ENCODE data around the gene FBXL17.

The FBXL17 gene

DNA sequence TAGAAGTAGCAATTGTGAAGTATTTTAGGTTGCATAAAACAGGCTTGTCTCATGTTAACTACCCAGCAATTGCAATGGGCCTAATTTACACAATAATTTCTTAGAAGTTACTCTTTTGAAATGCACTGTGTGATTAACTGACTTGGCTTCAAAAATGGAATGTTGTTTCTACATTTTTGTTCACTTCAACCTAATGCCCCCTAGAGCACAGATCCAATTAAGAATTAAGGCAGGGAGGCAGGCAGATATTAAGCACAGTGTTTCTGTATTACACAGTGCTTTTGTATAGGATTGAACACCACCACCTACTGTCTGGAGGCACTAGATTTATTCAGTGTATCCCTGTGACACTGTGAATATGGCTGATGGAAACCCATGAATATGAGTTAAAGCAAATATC is 302.1 kb downstream of the FBXL17 start:
- DNase-seq = no peak

DNA sequence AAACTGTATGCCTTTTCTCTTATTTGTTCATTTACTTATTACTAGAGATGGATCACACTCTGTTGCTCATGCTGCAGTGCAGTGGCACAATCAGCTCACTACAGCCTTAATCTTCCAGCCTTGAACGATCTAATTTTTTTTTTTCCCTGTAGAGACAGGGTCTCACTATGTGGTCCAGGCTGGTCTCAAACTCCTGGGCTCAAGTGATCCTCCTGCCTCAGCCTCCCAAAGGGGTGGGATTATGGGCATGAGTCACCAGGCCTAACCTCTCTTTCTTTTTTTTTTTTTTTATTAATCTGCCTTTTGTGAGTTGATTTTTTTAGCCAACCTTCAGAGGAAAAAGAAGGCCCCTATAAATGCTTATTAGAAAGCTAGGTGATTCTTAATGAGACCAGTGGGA is 303.0 kb downstream of the FBXL17 start:
- DNase-seq = no peak

DNA sequence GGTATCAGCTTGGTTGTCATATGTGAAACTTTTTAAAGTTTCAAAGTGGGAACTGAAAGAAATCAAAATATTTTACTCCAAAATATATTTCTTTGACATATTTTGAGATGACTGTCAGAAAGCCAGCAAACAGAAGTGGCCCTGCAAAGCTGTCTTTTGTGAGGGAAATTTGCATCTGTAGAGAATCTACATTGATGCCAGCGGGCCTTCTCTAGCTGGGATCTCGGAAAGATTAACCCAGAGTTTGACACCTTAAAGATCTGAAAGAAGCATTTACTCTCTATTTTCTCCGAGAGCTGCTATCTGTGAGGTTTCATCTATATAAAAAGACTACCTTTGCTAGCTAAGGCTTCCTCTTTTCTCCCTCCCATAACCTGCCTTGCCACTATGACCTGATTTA is 303.6 kb downstream of the FBXL17 start:
- no peak for DNase-seq

DNA sequence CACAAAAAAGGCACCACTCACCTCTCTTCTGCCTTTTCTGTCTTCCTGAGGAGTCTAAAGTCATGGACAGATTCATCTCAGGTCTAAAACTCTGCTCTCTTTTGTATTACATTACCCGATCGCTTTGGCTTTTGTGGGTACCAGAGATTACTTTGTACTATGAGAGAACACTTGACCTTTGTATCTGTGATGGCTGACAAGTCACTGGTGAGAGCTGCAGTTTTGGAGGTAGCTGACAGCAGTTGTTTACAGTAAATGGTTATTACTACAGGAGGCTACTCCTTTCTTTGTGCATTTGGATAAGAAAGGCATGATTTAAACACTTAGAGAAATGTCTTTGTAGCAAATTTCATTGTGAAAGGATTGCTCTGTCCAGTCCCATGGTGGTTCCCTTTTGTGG is 307.3 kb downstream of the FBXL17 start:
- DNase-seq = no peak

DNA sequence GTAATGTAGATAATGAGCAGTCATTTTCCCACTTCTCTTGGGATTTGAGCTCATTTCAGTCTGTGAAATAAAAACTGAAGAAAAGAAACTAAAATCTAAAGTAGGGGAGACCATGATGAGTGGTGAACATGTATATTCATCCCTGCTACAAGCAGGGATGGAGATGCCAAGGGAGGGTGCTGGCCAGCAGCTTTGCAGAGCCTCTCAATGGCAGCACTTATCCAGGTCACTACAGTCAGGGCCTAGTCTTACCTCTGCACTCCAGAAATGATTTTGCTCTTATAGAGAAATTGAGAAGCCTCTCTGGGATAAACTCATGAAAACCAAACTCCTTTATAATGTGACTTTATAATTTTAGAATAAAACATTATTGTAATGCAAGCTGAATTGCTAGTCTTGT is 317.6 kb downstream of the FBXL17 start:
- no peak for DNase-seq

DNA sequence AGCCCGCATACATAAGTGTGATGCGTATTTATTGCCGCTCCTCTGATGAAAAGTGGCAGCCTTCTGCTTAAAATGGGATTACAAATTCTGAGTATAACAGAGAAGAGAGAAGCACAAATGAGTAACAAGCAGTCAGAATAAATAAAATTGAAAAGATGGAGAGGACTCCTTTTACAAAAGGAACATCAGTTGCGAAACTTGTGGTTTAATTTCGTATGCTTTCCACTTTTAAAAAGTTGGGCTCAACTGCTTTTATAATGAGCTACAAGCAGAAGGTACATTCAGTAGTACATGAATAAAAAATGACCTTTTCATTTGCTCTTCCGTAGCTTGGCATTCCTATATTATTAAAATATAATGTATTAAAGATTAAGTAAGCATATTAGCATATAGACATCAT is 320.0 kb downstream of the FBXL17 start:
- no peak for DNase-seq

DNA sequence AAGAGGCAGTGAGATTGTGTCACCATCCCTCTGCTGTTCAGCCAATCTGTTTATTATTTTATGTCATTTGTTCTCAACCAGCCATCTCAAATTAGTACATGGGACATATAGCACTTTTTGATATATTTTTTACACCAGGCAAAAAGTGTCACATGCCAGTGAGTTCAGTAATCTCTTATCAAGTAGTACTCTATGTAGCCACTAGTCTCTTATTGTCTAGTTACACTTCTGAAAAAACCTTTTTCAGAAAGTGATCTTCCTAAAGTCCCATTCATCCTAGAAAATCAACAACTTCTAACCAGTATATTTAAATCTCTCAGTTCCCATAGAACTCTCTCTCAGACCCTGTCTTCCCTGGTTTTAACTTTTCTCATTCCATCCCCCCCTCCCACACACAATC is 321.6 kb downstream of the FBXL17 start:
- no peak for DNase-seq

DNA sequence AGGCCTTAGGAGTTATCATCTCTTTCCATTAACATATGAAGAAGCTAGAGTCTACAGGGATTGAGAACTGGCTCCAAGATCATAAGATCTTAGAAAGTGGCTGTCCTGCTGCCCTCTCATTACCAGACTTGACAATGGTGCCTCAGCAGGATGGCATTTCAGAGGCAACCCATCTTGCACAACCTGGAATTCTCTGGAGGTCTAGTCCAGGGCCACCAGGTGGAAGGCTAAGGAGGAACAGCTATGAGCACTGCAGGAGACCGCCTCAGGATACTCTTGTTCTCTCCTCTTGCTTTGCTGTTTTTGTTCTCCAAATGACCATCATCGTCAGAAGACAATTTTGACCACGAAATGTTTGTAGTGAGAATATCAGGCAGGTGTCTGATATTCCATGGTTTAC is 322.6 kb downstream of the FBXL17 start:
- DNase-seq = no peak

DNA sequence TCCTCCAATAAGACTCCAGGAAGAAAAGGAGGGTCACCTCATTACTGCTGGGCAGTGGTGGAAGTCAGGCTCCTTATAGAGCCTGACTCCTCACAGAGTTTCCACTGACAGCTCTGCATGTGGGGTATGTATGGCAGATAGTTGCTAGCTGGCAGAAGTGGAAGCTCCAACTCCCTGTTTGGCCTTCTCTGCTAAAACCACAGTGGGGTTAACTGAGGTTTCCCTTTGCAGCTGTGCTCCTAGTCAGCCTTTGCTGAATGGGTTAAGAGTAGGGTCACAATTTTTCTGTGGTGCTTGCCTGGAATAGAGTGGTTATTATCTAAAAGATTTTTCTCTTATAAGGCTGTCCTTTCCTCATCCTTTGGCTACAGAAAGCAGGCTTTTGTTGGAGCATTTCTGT is 327.5 kb downstream of the FBXL17 start:
- DNase-seq = no peak

DNA sequence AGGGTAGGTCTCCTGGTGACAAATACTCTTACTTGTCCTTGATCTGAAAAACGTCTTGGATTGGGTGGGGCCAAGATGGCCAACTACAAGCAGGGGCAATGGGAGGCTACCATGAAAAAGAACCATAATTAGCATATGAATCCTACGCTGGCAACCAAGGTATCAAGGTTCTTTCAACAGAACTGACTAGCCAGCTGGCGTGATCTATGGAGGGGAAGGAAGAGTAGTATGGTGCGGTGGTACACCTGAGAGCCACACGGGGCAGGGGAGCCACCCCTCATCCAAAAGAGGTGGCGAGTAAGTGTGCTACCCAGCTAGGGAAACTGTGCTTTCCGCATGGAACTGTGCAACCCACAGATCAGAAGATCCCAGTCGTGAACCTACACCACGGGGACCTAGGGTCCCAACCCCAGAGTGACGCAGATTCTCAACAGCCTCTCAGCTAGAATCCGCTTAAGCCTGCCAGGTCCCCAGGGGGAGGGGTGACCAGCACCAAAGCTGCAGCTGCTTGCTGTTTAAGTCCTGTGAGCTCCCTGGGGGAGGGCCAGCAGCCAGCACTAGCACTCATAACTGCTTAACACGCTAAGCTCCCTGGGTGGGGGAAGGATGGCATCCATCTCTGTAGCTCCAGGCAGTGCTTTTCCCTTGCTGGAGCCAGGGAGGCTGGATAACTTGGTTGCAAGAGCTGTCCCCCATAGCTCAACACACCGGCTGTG is 334.8 kb downstream of the FBXL17 start:
- no peak for DNase-seq

DNA sequence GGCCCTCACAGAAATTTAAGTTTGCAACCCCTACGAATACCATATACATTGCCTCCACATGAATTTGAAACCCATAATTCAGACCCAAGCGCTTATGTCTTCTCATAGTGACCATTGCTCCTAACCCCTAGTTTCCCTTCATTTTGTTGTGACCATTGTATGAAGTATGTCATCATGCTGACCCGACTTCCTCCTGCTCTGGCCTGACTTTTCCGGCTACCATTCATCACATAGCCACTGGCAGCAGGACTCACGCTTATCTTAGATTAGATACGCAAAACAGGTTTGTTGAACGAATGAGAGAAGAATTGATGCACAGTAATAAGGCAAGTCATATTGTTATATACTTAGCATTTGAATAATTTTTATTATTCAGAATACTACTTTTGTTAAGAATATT is 345.4 kb downstream of the FBXL17 start:
- DNase-seq = no peak

DNA sequence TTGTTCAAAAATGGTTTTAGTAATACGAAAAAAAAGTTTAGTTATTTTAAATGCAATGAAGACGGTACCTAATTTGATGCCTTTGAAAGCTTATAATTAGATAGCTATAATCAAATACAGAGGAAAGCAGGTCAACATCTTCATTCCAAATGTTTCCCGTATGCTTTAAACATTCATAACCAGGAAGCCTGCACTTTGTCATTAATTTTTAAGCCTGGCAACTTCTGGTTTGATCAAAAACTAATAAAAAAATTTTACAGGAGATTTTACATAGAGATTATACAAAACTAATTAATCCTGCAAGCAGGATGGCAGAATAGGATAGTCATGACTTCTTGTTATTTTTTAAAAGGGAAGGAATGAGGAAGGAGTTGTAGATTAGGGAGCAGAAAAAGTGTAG is 353.0 kb downstream of the FBXL17 start:
- DNase-seq = no peak

DNA sequence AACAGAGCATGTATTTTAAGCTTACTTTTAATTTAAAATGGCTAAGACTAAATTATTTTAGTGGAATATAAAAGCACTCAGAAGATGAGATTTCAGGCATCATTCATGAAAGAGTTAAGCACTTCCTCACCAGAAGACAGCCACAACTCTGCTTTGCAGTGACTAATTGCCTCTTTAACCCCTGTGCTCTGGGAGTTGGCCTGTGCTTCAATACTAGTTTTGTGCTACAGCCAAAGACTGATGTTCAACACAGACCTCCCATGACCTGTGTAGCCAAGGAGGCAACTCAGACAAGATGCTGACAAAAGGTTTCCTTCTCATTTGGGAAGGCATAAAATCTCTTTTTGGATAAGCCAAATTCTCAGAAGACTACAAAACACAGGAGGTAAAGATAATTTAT is 353.5 kb downstream of the FBXL17 start:
- no peak for DNase-seq

DNA sequence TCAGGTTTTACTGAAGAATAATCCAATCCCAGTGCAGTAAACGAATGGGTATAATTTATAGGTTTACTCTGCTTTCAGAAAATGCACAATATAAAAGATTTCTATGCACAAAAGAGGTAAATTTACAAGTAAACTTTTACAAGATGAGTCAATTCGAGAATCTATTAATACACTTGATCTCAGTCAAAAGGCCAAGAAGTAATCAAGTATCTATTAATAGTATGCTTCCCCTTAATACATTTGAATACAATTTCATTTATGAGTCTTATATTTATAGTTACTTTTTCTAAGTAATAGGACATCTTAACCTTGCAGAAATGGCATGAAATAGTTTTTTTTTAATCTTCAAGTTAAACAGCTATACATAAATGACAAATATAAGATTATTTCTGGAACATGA is 355.9 kb downstream of the FBXL17 start:
- DNase-seq = no peak

DNA sequence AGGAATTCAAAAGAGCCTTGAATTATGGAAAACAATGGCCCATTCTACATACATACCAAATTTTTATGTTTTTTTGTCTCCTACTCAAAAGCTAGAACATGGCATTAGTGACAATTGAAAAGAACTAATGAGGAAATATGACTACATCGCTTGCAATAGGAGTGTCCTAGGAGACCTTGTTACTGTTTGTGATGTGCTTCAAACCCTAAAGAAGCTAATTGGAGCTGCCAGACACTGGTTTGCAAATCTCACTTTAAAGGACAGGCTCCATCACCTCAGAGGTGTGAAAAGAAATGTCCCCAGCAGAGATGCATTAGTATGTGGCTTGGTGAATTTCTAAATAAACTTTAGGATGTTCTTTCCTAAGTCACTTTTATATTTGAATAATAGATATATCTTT is 356.9 kb downstream of the FBXL17 start:
- DNase-seq = no peak

DNA sequence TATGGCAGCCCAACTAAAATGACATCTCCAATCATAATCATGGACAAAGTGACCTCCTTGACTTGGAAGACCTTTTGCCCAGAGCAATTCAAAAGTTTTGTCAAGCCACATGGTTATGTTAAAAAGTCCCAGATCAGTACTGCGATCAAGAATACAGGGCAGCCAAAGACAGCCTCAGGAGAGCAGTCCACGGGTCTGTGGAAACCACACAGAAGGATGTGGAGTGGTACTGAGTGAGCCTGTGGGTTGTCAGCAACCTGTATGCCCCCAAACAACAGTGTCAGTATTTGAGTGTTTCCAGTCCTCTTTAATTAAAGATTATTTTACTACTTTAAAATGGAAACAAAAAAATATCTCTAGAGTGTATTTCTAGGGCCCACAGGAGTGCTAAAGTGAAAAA is 365.8 kb downstream of the FBXL17 start:
- DNase-seq = no peak

DNA sequence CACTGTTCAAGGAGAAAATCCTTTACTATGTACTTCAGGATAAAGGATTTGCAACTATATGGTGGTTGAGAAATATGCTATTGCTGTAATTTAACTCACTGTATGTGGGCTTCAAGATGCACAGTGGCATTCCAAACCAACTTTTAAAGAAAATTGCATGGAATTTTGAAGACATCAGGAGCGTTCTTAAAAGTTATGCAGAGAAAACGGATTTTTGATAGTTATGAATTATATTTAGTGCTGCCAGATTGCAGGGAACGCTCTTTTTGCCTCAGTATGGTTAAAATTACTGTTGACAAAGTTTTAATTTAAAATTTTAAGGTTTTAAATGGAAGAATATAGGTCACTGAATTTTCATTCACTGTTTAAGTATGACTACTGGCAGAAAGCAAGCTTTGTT is 375.1 kb downstream of the FBXL17 start:
- no peak for DNase-seq

DNA sequence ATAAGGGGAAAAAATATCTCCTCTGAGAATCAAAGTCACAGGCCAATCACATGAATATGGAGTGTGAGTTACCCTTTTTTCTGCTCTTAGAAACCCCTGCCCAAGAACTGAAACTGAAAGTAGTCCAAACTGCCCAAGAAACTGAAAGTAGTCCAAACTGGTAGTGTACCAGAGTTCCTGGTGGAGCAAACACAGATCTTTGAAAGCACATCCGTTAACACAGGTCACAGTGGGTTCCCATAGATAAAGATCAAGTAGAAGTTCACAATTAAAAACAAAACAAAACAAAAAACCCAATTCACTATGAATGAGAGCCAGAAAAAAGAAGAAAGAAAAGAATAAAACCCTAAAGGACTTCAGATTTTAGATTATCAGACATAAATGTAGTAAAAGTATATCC is 378.7 kb downstream of the FBXL17 start:
- DNase-seq = no peak

DNA sequence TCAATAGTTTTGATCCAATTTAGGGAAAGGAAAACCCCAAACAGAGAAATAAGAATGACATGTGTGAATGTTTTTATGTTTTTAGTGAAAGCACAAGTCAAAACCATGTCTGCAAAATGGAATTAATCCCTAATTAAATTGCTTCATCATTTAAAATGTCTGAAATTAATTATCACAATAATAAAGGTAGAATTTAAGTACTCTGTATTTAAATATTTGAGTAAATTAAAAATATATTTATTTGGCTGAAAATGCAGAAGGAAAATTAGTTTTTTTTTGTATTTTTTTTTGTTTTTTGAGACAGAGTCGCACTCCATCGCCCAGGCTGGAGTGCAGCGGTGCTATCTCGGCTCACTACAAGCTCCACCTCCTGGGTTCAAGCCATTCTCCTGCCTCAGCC is 380.7 kb downstream of the FBXL17 start:
- no peak for DNase-seq

DNA sequence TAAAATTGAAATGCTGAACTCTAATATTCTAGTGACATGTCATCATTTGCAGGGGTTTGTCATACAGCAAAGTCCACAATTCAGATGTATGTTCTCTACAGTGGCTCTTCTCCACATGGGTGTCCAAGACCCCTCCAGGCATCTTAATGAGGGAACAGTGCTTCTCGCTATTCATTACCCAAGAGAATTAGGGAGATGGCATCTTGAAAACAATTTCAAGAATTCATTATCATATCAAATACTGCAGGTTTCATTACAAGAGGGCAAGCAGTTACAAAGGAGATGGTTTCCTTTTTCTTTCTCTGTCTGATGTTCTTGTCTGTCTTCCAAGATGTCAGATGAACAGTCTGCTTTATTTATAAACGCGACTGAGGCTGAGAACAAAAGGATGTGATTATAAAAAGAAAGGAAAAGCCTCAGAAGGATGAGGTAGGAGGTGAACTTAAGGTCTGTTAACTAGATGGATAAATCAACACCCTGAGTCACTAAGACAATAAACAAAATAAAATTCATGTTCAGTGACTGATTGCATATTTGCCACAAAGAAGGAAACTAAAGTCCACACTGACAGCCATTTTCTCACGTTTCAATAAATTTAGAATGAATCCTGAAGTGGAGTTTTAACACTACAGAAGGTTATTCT is 384.4 kb downstream of the FBXL17 start:
- no peak for DNase-seq

DNA sequence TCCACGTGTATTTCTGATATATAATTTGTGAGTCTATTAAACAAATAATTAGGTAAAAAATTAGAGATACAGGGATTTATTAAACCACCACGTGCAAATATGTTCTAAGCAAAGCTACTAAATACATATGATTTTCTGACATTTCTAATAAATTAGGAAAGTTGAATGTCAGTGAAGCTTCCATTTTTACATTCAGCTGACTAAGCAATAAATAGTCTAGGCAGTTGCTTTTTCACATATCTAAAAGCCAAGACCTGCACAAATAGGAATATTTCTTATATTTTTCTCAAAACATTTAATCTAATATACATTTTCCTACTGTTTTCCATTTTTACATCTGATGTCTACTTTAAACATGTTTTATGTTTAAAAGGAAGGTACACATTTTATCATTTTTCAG is 388.6 kb downstream of the FBXL17 start:
- no peak for DNase-seq

DNA sequence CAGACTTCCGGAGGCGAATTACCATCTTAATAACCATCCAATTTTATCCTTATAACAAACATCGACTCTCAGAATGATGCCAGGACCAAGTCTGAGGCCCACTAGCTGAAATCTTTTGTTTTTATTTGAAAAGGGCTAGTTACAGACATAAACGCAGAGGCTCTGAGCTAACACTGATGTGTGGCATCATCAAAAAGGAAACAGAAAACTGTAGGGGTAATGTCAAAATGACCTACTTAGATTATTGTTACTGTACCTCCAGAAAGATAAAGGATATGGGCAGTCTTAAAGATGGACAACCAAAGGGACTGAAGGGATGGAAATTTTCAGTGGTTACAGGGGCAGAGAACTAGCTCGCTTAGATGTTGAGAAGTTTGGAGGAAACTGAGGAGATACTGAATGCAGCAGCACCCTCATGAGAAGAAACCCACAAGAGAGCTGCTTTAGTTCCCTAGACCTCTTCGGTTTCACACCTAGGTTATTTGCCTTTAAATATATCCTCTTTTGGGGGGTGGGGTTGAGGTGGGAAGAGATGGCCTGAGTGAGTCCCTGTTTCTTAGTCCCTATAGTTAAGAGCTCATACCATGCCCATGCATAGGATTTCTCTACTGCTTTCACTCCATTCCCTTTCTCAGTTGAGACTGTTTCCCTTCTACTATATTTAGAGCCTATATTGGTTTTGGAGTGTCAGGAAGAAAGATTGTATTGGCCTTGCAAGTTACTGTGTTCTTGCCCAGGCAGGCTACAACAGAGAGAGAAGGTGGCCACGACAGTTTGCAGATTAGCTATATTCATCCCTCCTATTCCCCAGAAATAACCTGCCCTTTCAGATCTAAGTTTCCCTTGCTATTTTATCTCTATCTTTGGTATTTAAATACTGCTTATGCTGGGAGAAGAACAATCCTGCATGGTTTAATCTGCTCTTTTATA is 390.8 kb downstream of the FBXL17 start:
- DNase-seq = no peak

DNA sequence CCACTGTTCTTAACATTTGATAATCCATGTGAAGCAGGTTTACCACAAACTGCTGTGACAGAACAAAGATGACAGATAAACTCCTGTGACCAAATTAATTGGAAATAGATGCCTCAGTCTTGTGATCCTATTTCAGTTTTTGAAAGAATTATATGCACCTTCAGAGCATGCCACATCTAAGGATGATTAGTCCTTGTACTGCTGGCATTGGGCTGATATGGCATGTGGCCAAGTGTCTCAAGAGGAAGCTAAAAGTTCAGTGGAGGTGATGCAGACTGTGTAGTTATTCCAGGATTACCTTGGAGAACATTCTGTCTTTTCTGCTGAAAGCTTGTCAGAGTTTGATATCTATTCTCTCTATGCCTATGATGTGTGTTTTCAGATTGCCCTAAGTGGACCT is 396.8 kb downstream of the FBXL17 start:
- DNase-seq = no peak
